ENCODE measurements around the gene FASN. TPM values are rescaled to one million over a fixed set of nuclear protein-coding genes. Genes with fewer than 3 reads are reported as not detected.

The FASN gene
- polyA plus RNA-seq, 1 of the 3 experiments (the other 2 are of a cell fraction), result 55.1 TPM

DNA sequence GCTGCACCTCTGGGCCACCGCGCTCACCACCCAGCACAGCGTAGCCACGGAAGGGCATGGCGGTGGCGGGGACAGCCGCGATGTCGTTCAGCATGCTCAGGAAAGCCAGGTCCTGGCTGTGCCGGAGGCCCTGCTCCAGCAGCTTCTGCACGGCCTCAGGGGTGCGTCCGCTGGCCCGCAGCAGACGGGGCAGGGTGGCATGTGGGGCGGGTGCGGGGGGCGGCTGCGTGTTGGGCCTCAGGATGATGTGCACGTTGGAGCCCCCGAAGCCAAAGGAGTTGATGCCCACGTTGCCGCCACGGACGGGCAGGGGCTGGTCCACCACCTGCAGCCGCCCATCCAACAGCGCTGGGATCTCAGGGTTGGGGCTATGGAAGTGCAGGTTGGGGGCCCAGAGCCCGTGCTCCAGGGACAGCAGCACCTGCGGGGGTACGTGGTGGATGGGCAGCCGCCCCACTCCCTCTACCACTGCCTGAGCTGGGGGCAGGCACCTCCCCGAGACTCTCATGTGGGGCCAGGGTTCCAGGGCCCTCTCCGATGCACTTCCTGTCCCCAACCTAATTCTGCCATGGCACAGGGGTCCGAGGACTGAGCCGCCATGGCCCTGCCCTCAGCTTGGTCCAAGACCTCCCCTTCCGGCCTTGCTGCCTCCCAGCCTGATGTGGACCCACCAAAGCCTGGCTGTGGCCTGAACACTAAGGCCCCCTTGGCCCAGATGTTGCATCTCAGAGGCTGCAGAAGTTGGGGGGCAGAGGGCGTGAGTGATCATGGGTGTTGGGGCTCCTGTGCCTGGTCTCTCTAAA lies 6.6 kb downstream of the FASN start:
- TF ChIP-seq, protein P1, sequence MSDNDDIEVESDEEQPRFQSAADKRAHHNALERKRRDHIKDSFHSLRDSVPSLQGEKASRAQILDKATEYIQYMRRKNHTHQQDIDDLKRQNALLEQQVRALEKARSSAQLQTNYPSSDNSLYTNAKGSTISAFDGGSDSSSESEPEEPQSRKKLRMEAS (IDR thresholded peaks at IDR 0.05; ENCODE audit: low read depth), result no peak
- TF ChIP-seq MEF2A (IDR thresholded peaks at IDR 0.05; ENCODE audit: borderline replicate concordance, low read depth) (no peak), NFIC (IDR thresholded peaks at IDR 0.05; ENCODE audit: borderline replicate concordance) (no peak), CHD2 (IDR thresholded peaks at IDR 0.05; ENCODE audit: low read length, partially characterized antibody) (no peak), EZH2phosphoT487 (IDR thresholded peaks at IDR 0.05; ENCODE audit: borderline replicate concordance, low read depth) (no peak), POLR2AphosphoS5 (IDR thresholded peaks at IDR 0.05; ENCODE audit: low read depth, low read length) (no peak), RFX5 (IDR thresholded peaks at IDR 0.05; ENCODE audit: low read length) (no peak), GABPA (IDR thresholded peaks at IDR 0.05; ENCODE audit: low read depth) (no peak), RXRA (IDR thresholded peaks at IDR 0.05; ENCODE audit: borderline replicate concordance, low read depth) (no peak), FOXJ3 (CRISPR knock-in tag; IDR thresholded peaks at IDR 0.05) (no peak), TAF1 (IDR thresholded peaks at IDR 0.05; ENCODE audit: borderline replicate concordance, low read depth, low read length) (no peak), TCF12 (IDR thresholded peaks at IDR 0.05) (no peak), MXI1 (IDR thresholded peaks at IDR 0.05; ENCODE audit: low read depth, low read length) (no peak), FOSL2 (IDR thresholded peaks at IDR 0.05; ENCODE audit: borderline replicate concordance, low read depth) (no peak), TEAD4 (IDR thresholded peaks at IDR 0.05; ENCODE audit: borderline replicate concordance, insufficient read depth) (no peak), SIN3A (IDR thresholded peaks at IDR 0.05; ENCODE audit: borderline replicate concordance, low read depth, low read length) (no peak)
- TF ChIP-seq, protein P2, sequence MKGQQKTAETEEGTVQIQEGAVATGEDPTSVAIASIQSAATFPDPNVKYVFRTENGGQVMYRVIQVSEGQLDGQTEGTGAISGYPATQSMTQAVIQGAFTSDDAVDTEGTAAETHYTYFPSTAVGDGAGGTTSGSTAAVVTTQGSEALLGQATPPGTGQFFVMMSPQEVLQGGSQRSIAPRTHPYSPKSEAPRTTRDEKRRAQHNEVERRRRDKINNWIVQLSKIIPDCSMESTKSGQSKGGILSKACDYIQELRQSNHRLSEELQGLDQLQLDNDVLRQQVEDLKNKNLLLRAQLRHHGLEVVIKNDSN (IDR thresholded peaks at IDR 0.05; ENCODE audit: borderline replicate concordance, low read depth), result no peak
- no peak overlapping the region for H3K9ac ChIP-seq
- DNase-seq, result no peak
- H3F3A ChIP-seq (replicated peaks; ENCODE audit: insufficient read depth), result no peaks in the 10 kb centered on the region
- H3K9me3 ChIP-seq, result no peaks in the 10 kb centered on the region
- H3K9me2 ChIP-seq, result no peaks in the 10 kb centered on the region
- peaks cover 3 to 7% of the 10 kb centered on the region in 2 experiments; a peak in 1 of 4 replicates for H3K4me1 ChIP-seq (ENCODE audit: control insufficient read depth in 1 of 2, insufficient read depth in 2 of 2, low read depth in 1 of 2, low read length in 1 of 2)
- H3K27me3 ChIP-seq (ENCODE audit: insufficient read depth), result no peaks in the 10 kb centered on the region
- H3K4me3 ChIP-seq (ENCODE audit: low read depth in 2 of 2, low read length in 1 of 2), result no peak overlapping the region
- H3K36me3 ChIP-seq (replicated peaks in 1 of 2; ENCODE audit: control insufficient read depth in 1 of 2, insufficient read depth in 2 of 2, low read length in 1 of 2), result peaks cover 36 to 92% of the 10 kb centered on the region in 2 experiments
- H4K20me1 ChIP-seq (ENCODE audit: insufficient read depth), result peaks cover 16% of the 10 kb centered on the region
- ChIA-PET CTCF (interaction anchor here (0.7 to 4.3 kb wide), 3 partner anchors 25 to 132 kb away, joined by 4 to 22 read pairs (median 4); no protein-coding TSS in a partner anchor), POLR2A (interaction anchor here (1.8 kb wide), 1 partner anchor 15 kb away, joined by 5 read pairs; no protein-coding TSS in a partner anchor)
- H3K4me2 ChIP-seq, result no peak overlapping the region
- no peak overlapping the region for H2AFZ ChIP-seq (ENCODE audit: low read depth)
- H3K27ac ChIP-seq (ENCODE audit: low read depth in 2 of 2, low read length in 1 of 2), result no peak overlapping the region
- peaks cover 21% of the 10 kb centered on the region for H3K79me2 ChIP-seq (ENCODE audit: insufficient read depth)
- 93% methylated on average over 23 of the region's 37 CpGs for WGBS (ENCODE audit: low lambda C conversion rate)
